BLaER1 (cell line): ENCODE data around the gene PRPF31.

Experiments used
- H3K27ac ChIP-seq: shearing (Covaris generic); formaldehyde crosslinking; 2 replicates; pipeline ENCODE4 v1.8.1; 2022
- H3K27me3 ChIP-seq: shearing (Covaris generic); formaldehyde crosslinking; 2 replicates; pipeline ENCODE4 v1.8.1; 2022
- H3K36me3 ChIP-seq: shearing (Covaris generic); formaldehyde crosslinking; 2 replicates; pipeline ENCODE4 v1.8.1; 2022
- H3K4me1 ChIP-seq: shearing (Covaris generic); formaldehyde crosslinking; 2 replicates; pipeline ENCODE4 v1.8.1; 2022
- H3K4me2 ChIP-seq: shearing (Covaris generic); formaldehyde crosslinking; 2 replicates; pipeline ENCODE4 v1.8.1; 2022
- H3K4me3 ChIP-seq: shearing (Covaris generic); formaldehyde crosslinking; 2 replicates; pipeline ENCODE4 v1.8.1; 2022
- H3K9ac ChIP-seq: shearing (Covaris generic); formaldehyde crosslinking; 2 replicates; pipeline ENCODE4 v1.8.1; 2022
- H3K9me3 ChIP-seq: shearing (Covaris generic); formaldehyde crosslinking; 2 replicates; pipeline ENCODE4 v1.8.1; 2022
- H4K20me1 ChIP-seq: shearing (Covaris generic); formaldehyde crosslinking; 2 replicates; pipeline ENCODE4 v1.8.1; 2022
- Cebpa-rat ChIP-seq: shearing (Covaris generic); IDR thresholded peaks from 2 replicates; pipeline ENCODE4 v1.8.1; 2022

Gene PRPF31

DNA sequence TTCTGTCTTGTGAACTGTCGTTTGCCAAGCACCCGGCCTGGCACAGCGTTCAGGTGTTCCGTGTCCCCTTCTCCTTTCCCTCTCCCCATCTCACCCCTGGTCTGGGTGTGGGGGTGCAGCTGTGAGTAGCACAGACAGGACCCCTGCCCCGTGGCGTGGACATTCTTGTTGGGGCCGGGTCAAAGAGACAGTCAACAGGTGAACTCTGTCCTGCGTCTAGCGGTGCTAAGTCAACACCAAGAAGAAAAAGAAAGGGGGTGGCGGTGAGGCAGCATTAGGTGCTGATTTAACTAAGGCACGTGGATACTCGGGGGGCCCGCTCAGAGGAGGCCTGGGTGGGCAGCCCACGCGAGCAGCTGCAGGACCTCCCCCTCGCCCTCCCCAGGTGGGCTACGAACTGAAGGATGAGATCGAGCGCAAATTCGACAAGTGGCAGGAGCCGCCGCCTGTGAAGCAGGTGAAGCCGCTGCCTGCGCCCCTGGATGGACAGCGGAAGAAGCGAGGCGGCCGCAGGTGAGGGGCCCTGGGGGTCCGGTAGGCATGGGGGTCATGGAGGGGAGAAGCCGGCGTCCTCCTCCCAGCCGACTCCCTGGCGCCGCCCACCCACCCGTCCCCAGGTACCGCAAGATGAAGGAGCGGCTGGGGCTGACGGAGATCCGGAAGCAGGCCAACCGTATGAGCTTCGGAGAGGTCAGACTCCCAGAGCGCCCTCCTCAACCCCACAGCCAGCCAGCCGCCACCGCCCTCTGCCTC lies 12.3 kb downstream of the PRPF31 start:
- H3K27me3 ChIP-seq, result no peaks in the 10 kb centered on the region
- H3K36me3 ChIP-seq, result peaks cover 99% of the 10 kb centered on the region

DNA sequence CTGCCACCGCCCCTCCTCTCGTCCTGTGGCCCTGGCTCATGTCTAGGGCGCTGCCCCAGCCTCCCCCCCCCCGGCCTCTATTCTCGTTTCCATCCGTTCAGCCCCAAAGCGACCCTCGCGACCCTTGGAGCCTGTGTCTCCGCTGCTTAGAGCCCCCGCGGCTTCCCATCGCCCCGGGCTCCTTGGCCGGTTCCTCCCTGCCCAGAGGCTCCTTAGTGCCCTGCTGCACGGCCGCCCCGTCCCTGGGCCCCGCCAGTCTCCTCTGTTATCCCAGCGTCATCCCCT lies 12.8 kb downstream of the PRPF31 start:
- no peak overlapping the region for H3K27ac ChIP-seq
- no peak overlapping the region for H3K4me2 ChIP-seq
- no peaks in the 10 kb centered on the region for H3K9me3 ChIP-seq
- peaks cover 99% of the 10 kb centered on the region for H3K36me3 ChIP-seq
- no peak for TF ChIP-seq Cebpa-rat
- no peak overlapping the region for H3K9ac ChIP-seq
- H3K4me3 ChIP-seq, result no peak overlapping the region
- no peaks in the 10 kb centered on the region for H3K27me3 ChIP-seq
- 0 out of 2 replicates have a peak, but pooled peaks cover 3% of the 10 kb centered on the region for H3K4me1 ChIP-seq
- 0 out of 2 replicates have a peak, but pooled peaks cover 7% of the 10 kb centered on the region for H4K20me1 ChIP-seq

More for the DNA sequence above, 12.3 kb downstream of the PRPF31 start:
- Histone ChIP-seq H4K20me1 (0 out of 2 replicates have a peak, but pooled peaks cover 7% of the 10 kb centered on the region), H3K4me2 (no peak overlapping the region), H3K4me1 (no peaks in the 10 kb centered on the region), H3K9ac (no peak overlapping the region), H3K27ac (no peak overlapping the region), H3K4me3 (no peak overlapping the region), H3K9me3 (no peaks in the 10 kb centered on the region)
- no peak for TF ChIP-seq Cebpa-rat

DNA sequence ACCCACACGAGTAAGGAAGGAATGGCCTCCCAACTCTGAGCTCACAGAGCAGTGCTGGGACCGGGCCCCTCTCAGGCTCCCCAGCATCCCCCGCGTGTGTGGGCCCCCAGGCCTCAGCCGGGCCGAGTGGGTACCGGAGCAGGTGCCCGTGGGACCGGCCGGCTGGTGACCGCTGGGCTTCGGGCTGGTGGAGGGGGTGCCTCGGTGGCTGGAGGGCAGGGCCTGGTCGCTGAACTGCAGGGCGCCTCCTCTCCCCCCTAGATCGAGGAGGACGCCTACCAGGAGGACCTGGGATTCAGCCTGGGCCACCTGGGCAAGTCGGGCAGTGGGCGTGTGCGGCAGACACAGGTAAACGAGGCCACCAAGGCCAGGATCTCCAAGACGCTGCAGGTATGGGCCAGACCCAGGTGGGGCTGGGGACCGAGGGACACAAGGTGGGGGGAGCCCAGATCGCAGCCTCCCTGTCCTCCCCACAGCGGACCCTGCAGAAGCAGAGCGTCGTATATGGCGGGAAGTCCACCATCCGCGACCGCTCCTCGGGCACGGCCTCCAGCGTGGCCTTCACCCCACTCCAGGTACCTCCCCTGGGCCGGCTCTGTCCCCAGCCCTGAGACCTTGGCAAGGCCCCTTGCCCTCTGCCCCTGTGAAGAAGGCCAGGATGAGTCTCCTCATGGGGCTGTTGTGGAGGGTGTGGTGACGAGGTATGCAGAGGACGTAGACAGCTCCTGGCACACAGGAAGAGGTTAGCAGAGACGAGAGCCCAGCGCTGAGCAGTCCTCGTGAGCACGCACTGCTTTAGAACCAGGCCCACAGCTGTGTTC lies 13.5 kb downstream of the PRPF31 start:
- H3K9ac ChIP-seq, result no peak overlapping the region
- H3K27ac ChIP-seq, result no peak overlapping the region
- peaks cover 94% of the 10 kb centered on the region for H3K36me3 ChIP-seq
- H4K20me1 ChIP-seq, result 0 out of 2 replicates have a peak, but pooled peaks cover 7% of the 10 kb centered on the region
- no peak overlapping the region for H3K4me2 ChIP-seq
- H3K9me3 ChIP-seq, result no peaks in the 10 kb centered on the region
- no peak for TF ChIP-seq Cebpa-rat
- H3K27me3 ChIP-seq, result no peaks in the 10 kb centered on the region
- 0 out of 2 replicates have a peak, but pooled peaks cover 5% of the 10 kb centered on the region for H3K4me1 ChIP-seq
- H3K4me3 ChIP-seq, result no peak overlapping the region

DNA sequence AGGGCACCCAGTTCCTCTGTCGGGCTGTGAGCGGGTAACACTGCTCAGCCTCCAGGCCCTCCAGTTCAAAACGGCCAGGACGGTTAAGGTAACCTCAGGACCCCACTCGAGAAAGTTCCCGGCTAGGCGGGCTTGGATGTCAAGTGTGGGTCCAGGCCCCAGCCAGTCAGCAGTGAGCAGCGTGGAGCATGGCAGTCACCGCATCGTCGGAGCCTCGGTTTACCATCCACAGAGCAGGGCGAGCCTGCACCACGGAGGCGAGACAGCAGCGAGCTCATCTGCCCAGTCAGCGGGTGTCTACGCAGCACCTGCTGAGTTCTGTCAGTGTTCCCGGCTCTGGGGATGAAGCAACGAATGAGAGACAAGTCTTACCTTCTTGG lies 14.1 kb downstream of the PRPF31 start:
- H3K27me3 ChIP-seq, result no peaks in the 10 kb centered on the region
- H3K36me3 ChIP-seq, result peaks cover 88% of the 10 kb centered on the region
- H3K4me2 ChIP-seq, result no peak overlapping the region
- H3K4me3 ChIP-seq, result no peak overlapping the region
- TF ChIP-seq Cebpa-rat, result no peak
- H3K4me1 ChIP-seq, result 0 out of 2 replicates have a peak, but pooled peaks cover 5% of the 10 kb centered on the region
- no peaks in the 10 kb centered on the region for H3K9me3 ChIP-seq
- H3K27ac ChIP-seq, result no peak overlapping the region
- no peak overlapping the region for H3K9ac ChIP-seq
- H4K20me1 ChIP-seq, result 0 out of 2 replicates have a peak, but pooled peaks cover 7% of the 10 kb centered on the region

DNA sequence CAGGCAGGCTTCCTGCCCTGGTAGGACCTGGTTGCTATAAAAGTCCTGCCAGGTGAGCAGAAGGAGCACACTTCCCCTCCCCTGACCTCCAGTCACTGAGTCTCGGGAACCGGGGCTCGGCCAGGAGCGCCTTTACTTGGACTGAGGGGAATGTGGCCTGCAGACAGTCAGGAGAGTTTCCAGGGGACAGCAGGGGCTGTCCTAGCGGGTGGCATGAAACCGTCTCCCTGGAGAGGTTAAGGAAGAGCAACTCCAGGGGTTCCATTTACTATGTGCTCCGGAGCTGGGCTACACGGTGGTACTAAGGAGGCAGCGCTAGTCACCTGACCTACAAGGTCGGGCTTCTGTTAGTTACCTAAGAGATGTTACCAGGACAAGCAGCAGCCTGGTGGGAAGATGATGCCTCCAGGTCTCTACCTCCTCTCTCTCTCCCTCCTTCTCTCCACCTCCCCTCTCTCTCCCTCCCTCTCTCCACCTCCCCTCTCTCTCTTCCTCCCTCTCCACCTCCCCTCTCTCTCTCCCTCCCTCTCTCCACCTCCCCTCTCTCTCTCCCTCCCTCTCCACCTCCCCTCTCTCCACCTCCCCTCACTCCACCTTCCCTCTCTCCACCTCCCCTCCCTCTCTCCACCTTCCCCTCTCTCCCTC lies 17.9 kb downstream of the PRPF31 start:
- TF ChIP-seq Cebpa-rat, result no peak

DNA sequence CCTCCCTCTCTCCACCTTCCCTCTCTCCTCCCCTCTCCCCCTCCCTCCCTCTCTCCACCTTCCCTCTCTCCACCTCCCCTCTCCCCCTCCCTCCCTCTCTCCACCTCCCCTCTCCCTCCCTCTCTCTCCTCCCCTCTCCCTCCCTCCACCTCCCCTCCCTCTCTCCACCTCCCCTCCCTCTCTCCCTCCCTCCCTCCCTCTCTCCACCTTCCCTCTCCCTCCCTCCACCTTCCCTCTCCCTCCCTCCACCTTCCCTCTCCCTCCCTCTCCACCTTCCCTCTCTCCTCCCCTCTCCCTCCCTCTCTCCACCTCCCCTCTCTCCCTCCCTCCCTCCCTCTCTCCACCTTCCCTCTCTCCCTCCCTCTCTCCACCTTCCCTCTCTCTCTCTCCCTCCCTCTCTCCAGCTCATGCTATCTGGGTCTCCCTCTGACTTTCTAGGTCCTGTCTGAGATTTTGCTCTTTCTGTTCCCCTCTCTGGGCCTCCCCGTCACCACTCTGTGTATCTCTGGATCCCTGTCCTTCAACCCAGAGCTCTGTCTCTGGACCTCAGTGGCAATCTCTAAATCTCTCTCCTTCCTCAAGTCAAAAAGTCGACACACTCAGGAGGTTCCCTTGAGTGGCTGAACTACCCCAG lies 18.5 kb downstream of the PRPF31 start:
- Histone ChIP-seq H4K20me1 (peaks cover 18% of the 10 kb centered on the region), H3K9me3 (no peaks in the 10 kb centered on the region), H3K27me3 (no peaks in the 10 kb centered on the region), H3K36me3 (peaks cover 45% of the 10 kb centered on the region), H3K4me1 (peaks cover 24% of the 10 kb centered on the region), H3K4me2 (no peak overlapping the region), H3K27ac (no peak overlapping the region), H3K4me3 (no peak overlapping the region), H3K9ac (no peak overlapping the region)
- TF ChIP-seq Cebpa-rat, result no peak

More for the DNA sequence above, 17.9 kb downstream of the PRPF31 start:
- Histone ChIP-seq H3K4me2 (no peak overlapping the region; the same call in 1 of the 2 replicates), H4K20me1 (peaks cover 12% of the 10 kb centered on the region), H3K27me3 (no peaks in the 10 kb centered on the region), H3K36me3 (peaks cover 49% of the 10 kb centered on the region), H3K4me1 (peaks cover 18% of the 10 kb centered on the region), H3K27ac (no peak overlapping the region), H3K9ac (no peak overlapping the region), H3K4me3 (no peak overlapping the region), H3K9me3 (no peaks in the 10 kb centered on the region)

DNA sequence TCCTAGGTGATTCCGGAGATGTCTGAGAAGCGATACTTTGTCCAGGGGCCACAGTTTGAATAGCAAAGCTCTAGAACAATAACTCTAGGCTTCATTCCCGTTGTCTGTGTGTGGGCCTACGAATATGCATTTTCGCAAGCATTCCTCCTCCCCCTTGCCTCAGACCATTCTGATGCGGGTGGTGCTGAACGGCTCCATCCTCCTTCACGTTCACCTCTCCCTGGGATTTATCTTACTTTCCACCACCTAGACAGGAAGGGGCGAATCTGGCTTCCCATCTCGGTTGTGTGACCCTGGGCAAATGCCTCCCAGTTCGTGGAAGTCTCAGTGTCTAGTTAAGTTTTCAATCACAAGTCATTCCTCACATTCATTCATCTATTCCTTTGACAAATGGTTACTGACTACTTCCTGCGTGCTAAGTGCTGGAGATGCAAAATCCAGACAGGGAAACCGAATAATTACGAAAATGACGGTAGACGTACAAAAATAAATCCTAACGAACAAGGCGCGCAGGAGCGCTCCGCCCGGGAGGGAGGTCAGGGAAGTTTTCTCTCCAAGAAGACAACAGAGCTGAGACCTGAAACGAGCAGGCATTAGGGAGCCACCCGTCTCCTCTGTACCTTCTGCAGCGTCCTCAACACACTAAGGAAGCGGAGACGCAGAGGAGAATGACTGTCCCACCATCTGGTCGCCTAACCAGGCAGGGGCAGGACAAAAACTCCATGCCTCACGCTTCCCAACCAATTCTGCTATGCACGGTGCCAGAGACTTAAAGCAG lies 20.7 kb downstream of the PRPF31 start:
- peak overlapping the region; percentile 70 for H3K4me3 ChIP-seq
- no peaks in the 10 kb centered on the region for H3K27me3 ChIP-seq
- peaks cover 46% of the 10 kb centered on the region for H3K4me1 ChIP-seq
- H3K27ac ChIP-seq, result no peak overlapping the region; the same call in 1 of the 2 replicates
- peaks cover 45% of the 10 kb centered on the region for H3K36me3 ChIP-seq
- TF ChIP-seq Cebpa-rat, result no peak
- peaks cover 36% of the 10 kb centered on the region for H4K20me1 ChIP-seq
- H3K9ac ChIP-seq, result peak overlapping the region; percentile 76
- H3K9me3 ChIP-seq, result no peaks in the 10 kb centered on the region
- peak overlapping the region; percentile 98 for H3K4me2 ChIP-seq

DNA sequence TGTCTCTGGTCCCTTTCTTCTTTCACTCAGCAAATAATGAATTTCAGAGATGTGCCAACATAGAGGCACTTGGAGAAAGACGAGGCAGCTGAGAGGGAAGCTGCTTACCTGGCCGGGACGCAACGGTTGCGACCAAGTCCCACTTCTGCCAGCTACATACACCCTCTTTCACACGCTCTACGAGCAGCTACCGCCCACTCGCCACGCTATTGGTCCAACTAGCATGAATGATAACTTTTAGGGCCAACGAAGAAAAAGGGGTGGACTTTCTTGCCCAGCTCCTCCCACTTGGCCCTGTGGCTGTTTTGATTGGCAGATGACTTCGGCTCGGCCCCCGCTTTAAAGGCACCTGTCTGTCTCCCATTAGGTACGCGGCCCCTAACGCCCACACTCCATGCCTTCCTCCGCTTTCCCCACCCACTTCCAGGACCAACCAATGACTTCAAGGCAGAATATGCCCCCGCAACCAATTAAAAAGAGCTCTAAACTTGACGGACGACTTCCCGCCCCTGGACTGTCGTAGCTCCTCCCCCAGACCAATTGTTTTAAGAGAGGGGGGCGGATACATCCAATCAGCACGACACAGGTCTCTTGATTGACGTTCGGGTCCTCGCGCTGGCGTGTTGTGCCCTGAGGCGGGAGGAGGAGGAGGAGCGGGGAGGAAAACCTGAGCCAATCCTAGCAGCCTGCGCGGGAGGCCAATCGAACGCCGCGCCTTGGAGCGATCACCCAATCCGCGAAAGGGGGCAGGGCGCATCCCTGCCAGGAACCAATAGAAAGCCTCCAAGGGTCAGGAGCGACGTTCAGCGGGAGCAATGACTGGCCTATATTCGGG lies 21.5 kb downstream of the PRPF31 start:
- Histone ChIP-seq H3K27ac (peak overlapping the region; percentile 99), H3K4me2 (peak overlapping the region; percentile 98), H3K4me3 (peak overlapping the region; percentile 97), H4K20me1 (peaks cover 41% of the 10 kb centered on the region), H3K9me3 (no peaks in the 10 kb centered on the region), H3K36me3 (peaks cover 45% of the 10 kb centered on the region), H3K4me1 (peaks cover 48% of the 10 kb centered on the region), H3K9ac (peak overlapping the region; percentile 100), H3K27me3 (no peaks in the 10 kb centered on the region)
- no peak for TF ChIP-seq Cebpa-rat
